HG03521 (cell line): ENCODE measurements around the gene METTL25B.
"Not testable (repeated sequence)": the region's sequence is repeated elsewhere in the genome, so short reads cannot be mapped to it uniquely, and the experiment has no call there.

Source experiments
- ATAC-seq: cut with Tn5 transposase; IDR thresholded peaks from one replicate; pipeline ENCODE4 v1.9.1; 2021; ENCODE audit warnings: mild to moderate bottlenecking, moderate library complexity; ENCODE audit not compliant: unreplicated experiment

Gene METTL25B

DNA sequence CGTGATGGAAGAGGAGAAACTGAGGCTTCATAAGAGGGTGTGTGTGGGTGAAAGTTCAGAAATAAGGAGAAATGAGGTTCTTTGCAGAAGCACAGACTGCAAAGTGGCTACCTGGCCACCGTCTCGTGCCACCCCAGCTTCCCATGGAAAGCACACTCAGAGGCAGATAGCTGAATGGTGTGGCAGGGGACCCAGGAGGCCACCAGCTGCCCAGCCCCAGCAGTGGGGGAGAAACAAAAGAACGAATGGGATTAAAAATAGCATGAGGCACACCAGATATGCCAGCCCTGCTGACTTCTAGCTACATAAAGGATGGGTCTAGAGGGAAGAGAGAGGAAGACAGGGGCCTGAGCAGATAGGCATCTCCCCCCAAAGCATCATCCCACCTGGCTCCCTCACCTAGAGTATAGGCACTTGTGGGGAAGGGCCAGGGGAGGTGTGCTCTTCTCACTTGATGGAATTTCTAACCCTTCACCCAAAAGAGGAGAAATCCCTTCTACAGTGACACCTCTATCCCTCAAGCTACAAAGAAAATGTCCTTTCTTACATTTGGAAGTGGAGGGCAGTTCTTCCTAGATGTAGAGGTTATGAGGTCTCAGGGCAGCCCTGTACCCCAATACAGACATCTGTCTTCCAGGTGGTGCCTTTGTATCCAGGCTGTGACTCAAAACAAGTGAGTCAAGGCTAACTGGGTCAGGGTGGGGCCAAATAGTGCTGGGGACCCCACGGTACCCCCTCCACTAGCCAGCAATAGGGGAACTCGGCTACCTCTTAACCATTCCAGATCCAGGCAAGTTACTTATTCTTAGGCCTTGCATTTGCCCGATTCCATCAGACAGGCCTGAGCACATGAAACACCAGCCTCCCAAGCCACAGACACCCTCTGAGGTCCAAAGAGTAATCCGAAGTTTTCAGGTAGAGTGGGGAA lies 19.7 kb downstream of the METTL25B start:
- no peak for ATAC-seq

DNA sequence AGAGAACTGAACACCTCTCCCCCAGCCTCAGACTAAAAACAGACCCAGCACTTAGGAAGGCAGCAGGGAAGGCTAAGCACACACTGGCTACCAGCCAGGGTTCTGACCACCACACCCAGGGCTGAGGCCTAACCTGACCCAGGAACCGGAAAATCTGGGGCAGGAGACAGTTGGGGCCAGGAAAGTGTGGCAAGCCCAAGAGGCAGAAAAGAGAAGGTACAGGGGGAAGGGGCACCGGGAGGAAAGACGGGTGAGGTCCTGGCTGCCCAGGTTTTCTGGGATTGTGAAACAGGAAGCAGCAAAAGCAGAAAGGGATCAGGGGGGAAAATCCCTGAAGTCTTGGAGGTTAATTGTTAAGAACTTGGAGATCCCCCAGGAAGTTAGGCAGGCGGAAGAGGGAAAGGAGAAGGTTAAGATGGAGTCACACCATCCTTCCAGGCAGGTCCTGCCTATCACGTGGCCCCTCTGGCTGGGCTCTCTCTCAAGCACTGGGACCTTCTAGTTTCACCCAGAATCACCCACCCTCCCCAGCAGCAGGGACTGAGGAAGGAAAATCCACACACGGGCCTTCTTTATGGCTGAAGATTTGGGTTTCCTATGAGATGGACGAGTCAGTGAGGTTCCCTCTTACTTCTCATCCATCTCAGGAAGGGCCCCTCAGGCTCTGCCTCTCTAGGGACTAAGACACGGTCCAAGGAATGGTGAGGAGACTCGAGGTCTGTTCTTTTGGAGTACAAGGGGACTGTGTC lies 20.6 kb downstream of the METTL25B start:
- ATAC-seq = no peak

GRCh38 chr1:156749419-156750118 lies 21.3 kb downstream of the METTL25B start:
- ATAC-seq = no peak

- ATAC-seq = no peak
These were observed 22.0 kb downstream of the METTL25B start for GRCh38 chr1:156750191-156750672.

GRCh38 chr1:156750711-156751450 lies 22.6 kb downstream of the METTL25B start:
- peak; percentile 15 for ATAC-seq

- ATAC-seq = no peak
These were observed 23.1 kb downstream of the METTL25B start, which contains the start of gene HDGF for GRCh38 chr1:156751451-156751756. HDGF (minus strand) TSS chr1:156751675; CDS start chr1:156751429, 246 bp downstream.

DNA sequence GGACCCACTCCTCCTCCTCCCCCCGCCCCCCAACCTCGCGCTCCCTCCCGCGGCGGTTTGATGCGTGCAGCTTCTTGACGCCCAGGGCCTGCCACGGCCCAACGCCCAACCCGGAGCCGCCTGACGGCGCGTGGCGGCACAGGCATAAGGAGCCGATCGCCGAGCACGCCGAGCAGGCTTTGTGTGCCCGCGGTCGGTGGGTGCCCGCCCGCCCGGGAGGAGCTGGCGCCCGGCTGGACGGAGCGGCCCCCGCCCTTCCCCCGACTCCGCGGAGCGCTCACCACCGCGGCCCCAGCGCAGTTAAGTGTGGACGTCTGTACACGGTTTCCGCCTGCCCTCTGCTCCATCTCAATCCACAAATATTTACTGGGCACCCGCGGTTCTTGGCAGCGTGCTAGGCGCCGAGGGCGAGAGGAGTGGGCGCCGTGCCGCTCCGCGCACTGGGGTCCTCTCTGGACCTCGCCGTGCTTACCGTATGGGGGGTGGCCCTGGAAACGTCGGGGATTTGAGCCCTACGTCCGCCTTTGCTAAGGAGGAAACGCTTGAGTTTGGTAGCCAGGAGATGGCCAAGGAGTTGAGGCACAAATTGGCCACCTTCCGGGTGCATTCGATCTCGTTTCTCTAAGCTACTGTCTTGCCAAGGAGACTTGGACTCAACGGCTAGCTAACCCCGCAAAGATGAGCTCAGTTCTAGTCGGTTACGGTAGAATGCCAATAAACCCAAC lies 23.6 kb downstream of the METTL25B start:
- ATAC-seq = peak; percentile 80

DNA sequence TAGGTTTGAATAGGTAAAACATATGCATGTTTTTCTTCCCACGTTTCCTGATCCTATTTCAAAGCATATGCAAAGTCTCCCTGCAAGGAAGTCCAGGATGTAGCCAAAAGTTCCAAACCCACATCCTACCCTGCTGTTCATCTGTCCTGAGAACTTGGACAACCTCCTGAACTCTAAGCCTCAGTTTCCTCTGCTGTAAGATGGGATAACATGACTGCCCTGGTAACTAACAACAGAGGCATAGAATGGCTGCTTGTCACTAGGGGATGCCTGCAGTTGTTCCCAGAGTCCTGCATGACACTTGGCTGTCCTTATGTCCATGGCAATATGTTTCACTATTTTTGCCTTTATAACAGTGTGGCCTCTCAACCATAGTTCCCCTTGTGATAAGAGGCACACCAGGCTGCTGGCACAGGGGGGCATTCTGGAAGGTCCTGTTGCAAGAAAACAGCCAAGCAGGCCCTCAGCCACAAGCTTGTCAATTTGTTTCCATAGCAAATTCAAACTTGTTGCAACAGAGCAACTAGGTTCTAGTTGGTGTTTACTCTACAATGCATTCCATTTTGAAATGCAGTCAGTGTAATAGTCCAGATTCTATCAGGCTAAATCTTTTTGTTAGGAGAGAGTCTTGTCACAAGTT lies 24.7 kb downstream of the METTL25B start:
- no peak for ATAC-seq

- ATAC-seq = no peak
These were observed 25.9 kb downstream of the METTL25B start for GRCh38 chr1:156754219-156754618.

GRCh38 chr1:156755527-156755950 lies 27.3 kb downstream of the METTL25B start:
- ATAC-seq = no peak

DNA sequence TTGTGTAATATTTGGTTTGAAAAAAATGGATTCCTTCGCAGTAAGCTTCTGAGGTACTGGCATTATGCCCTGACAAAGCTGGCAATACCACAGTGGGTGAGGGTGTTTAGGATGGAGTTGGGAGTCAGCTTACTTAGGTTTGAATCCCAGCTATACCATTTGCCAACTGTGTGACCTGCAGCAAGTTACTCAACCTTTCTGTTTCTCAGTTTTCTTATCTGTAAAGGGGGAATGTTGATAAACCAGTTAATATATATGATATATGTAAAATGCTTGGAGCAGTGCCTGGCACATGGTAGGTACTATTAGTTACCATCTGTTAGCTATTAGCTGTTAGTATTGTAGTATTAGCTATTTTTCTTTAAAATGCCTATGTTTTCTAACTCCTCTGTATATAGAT lies 28.1 kb downstream of the METTL25B start:
- ATAC-seq = no peak

GRCh38 chr1:156757572-156758253 lies 29.4 kb downstream of the METTL25B start:
- ATAC-seq = not testable (repeated sequence)

GRCh38 chr1:156760092-156760795 lies 32.0 kb downstream of the METTL25B start:
- no peak for ATAC-seq

- ATAC-seq = no peak
These were observed 32.5 kb downstream of the METTL25B start for GRCh38 chr1:156760796-156761104.

GRCh38 chr1:156765136-156765535 lies 36.9 kb downstream of the METTL25B start:
- ATAC-seq = not testable (repeated sequence)

- ATAC-seq = no peak
These were observed 37.4 kb downstream of the METTL25B start for GRCh38 chr1:156765666-156766065.

GRCh38 chr1:156766298-156767100 lies 38.2 kb downstream of the METTL25B start:
- ATAC-seq = peak; percentile 5
